Breast epithelium (tissue), 3 donors: ENCODE measurements around the gene THADA.

Source experiments
- CTCF ChIP-seq, 3 donors: fragments of 450-650 bp; IDR thresholded peaks; one replicate each; pipeline ENCODE4 v1.5.1; 2016 to 2017; ENCODE audit warnings: antibody characterized with exemption in 3 of 3, mild to moderate bottlenecking in 3 of 3, moderate library complexity in 3 of 3
- POLR2A ChIP-seq: fragments of 450-650 bp; IDR thresholded peaks from one replicate; pipeline ENCODE4 v1.6.1; 2016; ENCODE audit warnings: antibody characterized with exemption, mild to moderate bottlenecking, moderate library complexity
- POLR2AphosphoS5 ChIP-seq, 3 donors: sonication (generic); formaldehyde crosslinking; IDR thresholded peaks; one replicate each; pipeline ENCODE4 v1.6.1; 2017; ENCODE audit warnings: antibody characterized with exemption in 3 of 3

- TF ChIP-seq CTCF (IDR thresholded peaks at IDR 0.05): no peak
- no peak for TF ChIP-seq POLR2A
- no peak for TF ChIP-seq POLR2AphosphoS5 (IDR thresholded peaks at IDR 0.05)
Measured at GRCh38 chr2:43292851-43293743, 302.7 kb downstream of the THADA start.
